H1 (cell line): Measurements from ENCODE around the gene HPX. TPM values are rescaled to one million over a fixed set of nuclear protein-coding genes. Genes with fewer than 3 reads are reported as not detected.

Experiments used
- CEBPB ChIP-seq: IDR thresholded peaks from 2 replicates; pipeline ENCODE4 v1.6.1; 2012; ENCODE audit warnings: low read depth, low read length
- JUND ChIP-seq: IDR thresholded peaks from 2 replicates; pipeline ENCODE4 v1.6.1; 2011; ENCODE audit warnings: mild to moderate bottlenecking, improper control_type of control experiment, low read length
- RAD21 ChIP-seq, 2 experiments: IDR thresholded peaks in 1 of 2; conservative IDR thresholded peaks in 1 of 2; 2 replicates each; pipeline ENCODE4 v1.6.1; 2011; ENCODE audit warnings: low read depth in 2 of 2, low read length in 2 of 2, improper control_type of control experiment in 1 of 2, inconsistent platforms in 1 of 2, mild to moderate bottlenecking in 1 of 2, moderate library complexity in 1 of 2
- SP4 ChIP-seq: IDR thresholded peaks from 2 replicates; pipeline ENCODE4 v1.6.1; 2012; ENCODE audit warnings: low read length, inconsistent platforms
- SRF ChIP-seq: IDR thresholded peaks from 2 replicates; pipeline ENCODE4 v1.6.1; 2011; ENCODE audit warnings: mild to moderate bottlenecking, low read depth, low read length, moderate library complexity
- polyA plus RNA-seq, 7 experiments: library from polyadenylated mRNA; depleted of rRNA in 3 of 7; stranded (reverse) in 5 of 7; unstranded in 2 of 7; fragments of >200 nt in 5 of 7; fragments of 200-250 nt in 2 of 7; gene quantifications; 1 replicate in 5 of 7; 2 replicates in 1 of 7; 4 replicates in 1 of 7; pipeline versions ENCODE4 v1.2.1 to v1.2.3, GENCODE V29; 2011 to 2013; ENCODE audit warnings: missing spikeins in 2 of 7, mixed read lengths in 2 of 7
- total RNA-seq: library from RNA; stranded (reverse); fragmentation: NEBNext Ultra II Directional; extraction: Animal tissue kit (Norgen Biotek cat#: 25700); gene quantifications from 2 replicates; pipeline ENCODE4 v1.2.1, GENCODE V29; 2021
- TF ChIP-seq, protein P1 (sequence below), 3 experiments: IDR thresholded peaks; 1 replicate in 2 of 3; 2 replicates in 1 of 3; pipeline versions ENCODE4 v1.5.1 to v1.6.1; 2011; ENCODE audit warnings: low read length in 3 of 3, mild to moderate bottlenecking in 3 of 3, inconsistent platforms in 2 of 3, low read depth in 1 of 3, moderate library complexity in 1 of 3; ENCODE audit not compliant: insufficient read depth in 1 of 3; ENCODE audit errors: control extremely low read depth in 1 of 3

HPX gene
- total and polyA plus RNA-seq, 2 of the 8 experiments (the other 6 are each of a cell fraction or from before 2014, with no cell fraction given): 0.80 to 0.97 TPM

DNA sequence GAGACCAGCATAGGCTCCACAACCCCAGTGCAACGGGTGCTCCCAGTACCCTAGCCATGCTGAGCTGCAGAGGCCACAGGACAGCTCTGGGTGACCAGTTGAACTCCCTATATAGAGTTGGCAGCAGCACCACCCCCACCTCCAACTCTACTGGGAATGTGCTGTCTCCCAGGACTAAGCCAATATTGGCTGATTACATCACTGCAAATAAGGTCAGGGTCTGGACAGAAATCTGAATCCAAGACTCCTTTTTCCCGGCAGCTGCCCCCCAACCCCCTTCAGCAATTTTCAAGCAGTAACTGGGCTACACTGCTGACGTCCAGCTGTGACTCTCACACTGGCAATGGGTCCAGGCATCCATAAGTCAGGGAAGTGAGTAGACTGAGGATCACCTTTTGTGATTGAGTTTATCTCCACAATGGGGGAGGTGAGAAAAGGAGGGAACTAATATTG lies at the start of gene HPX (continued):
- TF ChIP-seq, protein P1, sequence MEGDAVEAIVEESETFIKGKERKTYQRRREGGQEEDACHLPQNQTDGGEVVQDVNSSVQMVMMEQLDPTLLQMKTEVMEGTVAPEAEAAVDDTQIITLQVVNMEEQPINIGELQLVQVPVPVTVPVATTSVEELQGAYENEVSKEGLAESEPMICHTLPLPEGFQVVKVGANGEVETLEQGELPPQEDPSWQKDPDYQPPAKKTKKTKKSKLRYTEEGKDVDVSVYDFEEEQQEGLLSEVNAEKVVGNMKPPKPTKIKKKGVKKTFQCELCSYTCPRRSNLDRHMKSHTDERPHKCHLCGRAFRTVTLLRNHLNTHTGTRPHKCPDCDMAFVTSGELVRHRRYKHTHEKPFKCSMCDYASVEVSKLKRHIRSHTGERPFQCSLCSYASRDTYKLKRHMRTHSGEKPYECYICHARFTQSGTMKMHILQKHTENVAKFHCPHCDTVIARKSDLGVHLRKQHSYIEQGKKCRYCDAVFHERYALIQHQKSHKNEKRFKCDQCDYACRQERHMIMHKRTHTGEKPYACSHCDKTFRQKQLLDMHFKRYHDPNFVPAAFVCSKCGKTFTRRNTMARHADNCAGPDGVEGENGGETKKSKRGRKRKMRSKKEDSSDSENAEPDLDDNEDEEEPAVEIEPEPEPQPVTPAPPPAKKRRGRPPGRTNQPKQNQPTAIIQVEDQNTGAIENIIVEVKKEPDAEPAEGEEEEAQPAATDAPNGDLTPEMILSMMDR (IDR thresholded peaks at IDR 0.05; ENCODE audit: control extremely low read depth in 1 of 3, insufficient read depth in 1 of 3, low read depth in 1 of 3, low read length in 3 of 3): no peak
- TF ChIP-seq JUND (no peak), SRF (no peak), RAD21 (IDR thresholded peaks at IDR 0.05 in 1 of 2, conservative IDR thresholded peaks at IDR 0.05 in 1 of 2; ENCODE audit: low read depth in 2 of 2, low read length in 2 of 2) (no peak), SP4 (no peak), CEBPB (no peak)
- TF ChIP-seq, all 59 proteins: peak for 0
